GM19397 (cell line): ENCODE results near the gene LZTFL1.

ENCODE experiments used
- ATAC-seq: cut with Tn5 transposase; IDR thresholded peaks from one replicate; pipeline ENCODE4 v1.9.1; 2021; ENCODE audit warnings: mild to moderate bottlenecking, moderate library complexity; ENCODE audit not compliant: unreplicated experiment

LZTFL1 gene

GRCh38 chr3:45787551-45787950 lies 54.4 kb downstream of the LZTFL1 start:
- ATAC-seq = no peak

GRCh38 chr3:45786801-45787495 lies 55.0 kb downstream of the LZTFL1 start:
- no peak for ATAC-seq

- no peak for ATAC-seq
Observed at GRCh38 chr3:45785605-45786150, 56.2 kb downstream of the LZTFL1 start.

- no peak for ATAC-seq
Observed at GRCh38 chr3:45783667-45784066, 58.3 kb downstream of the LZTFL1 start.

- no peak for ATAC-seq
Observed at GRCh38 chr3:45782381-45782780, 59.5 kb downstream of the LZTFL1 start.

GRCh38 chr3:45781841-45782240 lies 60.1 kb downstream of the LZTFL1 start:
- ATAC-seq = no peak

- no peak for ATAC-seq
Observed at GRCh38 chr3:45781271-45781670, 60.6 kb downstream of the LZTFL1 start.

GRCh38 chr3:45779746-45780735 lies 61.9 kb downstream of the LZTFL1 start:
- no peak for ATAC-seq

- ATAC-seq = no peak
Observed at GRCh38 chr3:45778761-45779201, 63.1 kb downstream of the LZTFL1 start.

GRCh38 chr3:45777746-45778386 lies 64.1 kb downstream of the LZTFL1 start:
- no peak for ATAC-seq

GRCh38 chr3:45777111-45777745 lies 64.7 kb downstream of the LZTFL1 start:
- ATAC-seq = no peak

- ATAC-seq = no peak
Observed at GRCh38 chr3:45776611-45777010, 65.3 kb downstream of the LZTFL1 start.

- no peak for ATAC-seq
Observed at GRCh38 chr3:45776301-45776595, 65.7 kb downstream of the LZTFL1 start.

- no peak for ATAC-seq
Observed at GRCh38 chr3:45775571-45776300, 66.2 kb downstream of the LZTFL1 start.

GRCh38 chr3:45774581-45775521 lies 67.1 kb downstream of the LZTFL1 start:
- ATAC-seq = no peak

GRCh38 chr3:45773714-45774449 lies 68.0 kb downstream of the LZTFL1 start:
- no peak for ATAC-seq
